K562 (cell line): ENCODE measurements around the gene RNF141. TPM values are rescaled to one million over a fixed set of nuclear protein-coding genes. Genes with fewer than 3 reads are reported as not detected.

ENCODE experiments used
- ATAC-seq: fragments of 200-7000 bp; cut with Tn5 transposase; 3 replicates; pipeline ENCODE4 v1.9.1; 2020; ENCODE audit warnings: moderate library complexity
- BruUV-seq: library from RNA; stranded (reverse); fragments of 400-500 nt; replicated peaks from 2 replicates; lab custom pipeline; 2021; lab: Mats Ljungman, UMichigan
- CTCF ChIA-PET: fragments of 300-600 bp; formaldehyde crosslinking; extraction: SDS; loops from one replicate; lab custom pipeline; 2021; ENCODE audit warnings: low intra/inter-chr PET ratio; lab: Yijun Ruan, JAX
- POLR2A ChIA-PET: fragments of 300-600, 350-650 bp; sonication (Branson Sonifier 250); formaldehyde crosslinking; extraction: SDS; loops from one replicate; lab custom pipeline; 2021; ENCODE audit warnings: antibody characterized with exemption, inconsistent platforms; lab: Yijun Ruan, JAX
- DNase-seq, 4 experiments: peaks; one replicate each; pipeline versions ENCODE4 v3.0.0 to v3.0.0-alpha.2; 2011 to 2018; ENCODE audit warnings: low spot score in 3 of 4, mixed read lengths in 3 of 4; ENCODE audit errors: extremely low read depth in 1 of 4
- FAIRE-seq: peaks from 2 replicates; lab custom pipeline; 2011; peaks lifted over from hg19 to GRCh38; lab: Jason Lieb, UNC
- H2AFZ ChIP-seq: 2 replicates; pipeline ENCODE4 v1.6.0; 2011; ENCODE audit warnings: low read depth, low read length, control low read depth, inconsistent platforms
- H3K27ac ChIP-seq: fragments of 200-600 bp; 3 replicates; pipeline ENCODE4 v1.8.0; 2011; ENCODE audit warnings: low read depth, mild to moderate bottlenecking, control low read depth, inconsistent platforms, low read length, moderate library complexity, mixed read lengths; ENCODE audit errors: extremely low read depth
- H3K27me3 ChIP-seq, 2 experiments: fragments of 300-600 bp in 1 of 2; 2 replicates in 1 of 2; 3 replicates in 1 of 2; pipeline versions ENCODE4 v1.6.0 to v1.8.0; 2011; ENCODE audit warnings: inconsistent platforms in 2 of 2, low read length in 2 of 2, mild to moderate bottlenecking in 1 of 2, mixed read lengths in 1 of 2, moderate library complexity in 1 of 2; ENCODE audit not compliant: control insufficient read depth in 2 of 2, insufficient read depth in 2 of 2
- H3K36me3 ChIP-seq: fragments of 300-600 bp; 3 replicates; pipeline ENCODE4 v1.8.0; 2011; ENCODE audit warnings: mild to moderate bottlenecking, low read length, inconsistent platforms; ENCODE audit not compliant: control insufficient read depth, insufficient read depth
- H3K4me1 ChIP-seq, 2 experiments: fragments of 200-600 bp in 1 of 2; replicated peaks in 1 of 2; 2 replicates in 1 of 2; 3 replicates in 1 of 2; pipeline versions ENCODE4 v1.5.1 to v1.8.0; 2011; ENCODE audit warnings: inconsistent platforms in 2 of 2, low read length in 2 of 2, mild to moderate bottlenecking in 1 of 2, mixed read lengths in 1 of 2, moderate library complexity in 1 of 2; ENCODE audit not compliant: control insufficient read depth in 2 of 2, insufficient read depth in 2 of 2
- H3K4me2 ChIP-seq: 2 replicates; pipeline ENCODE4 v1.6.1; 2011; ENCODE audit warnings: low read length, control low read depth, inconsistent platforms, mixed read lengths; ENCODE audit not compliant: insufficient read depth
- H3K4me3 ChIP-seq: fragments of 200-600 bp; sonication (generic), shearing (Covaris generic); 2 replicates; pipeline ENCODE4 v1.5.1; 2016; ENCODE audit warnings: control low read depth, inconsistent platforms
- H3K79me2 ChIP-seq: fragments of 200-600 bp; 3 replicates; pipeline ENCODE4 v1.8.0; 2011; ENCODE audit warnings: low read length, inconsistent platforms; ENCODE audit not compliant: control insufficient read depth, insufficient read depth
- H3K9ac ChIP-seq, 2 experiments: 2 replicates each; pipeline versions ENCODE4 v1.6.0 to v1.6.1; 2011; ENCODE audit warnings: low read depth in 2 of 2, low read length in 2 of 2, control low read depth in 1 of 2, inconsistent platforms in 1 of 2, mild to moderate bottlenecking in 1 of 2, mixed read lengths in 1 of 2; ENCODE audit not compliant: insufficient read depth in 1 of 2
- H3K9me1 ChIP-seq: one replicate; pipeline ENCODE4 v1.6.0; 2011; ENCODE audit warnings: inconsistent platforms, mild to moderate bottlenecking, low read length, moderate library complexity; ENCODE audit not compliant: control insufficient read depth, insufficient read depth
- H3K9me3 ChIP-seq: replicated peaks from 2 replicates; pipeline ENCODE4 v1.5.1; 2011; ENCODE audit warnings: low read depth, low read length, inconsistent platforms; ENCODE audit not compliant: control insufficient read depth, insufficient read depth
- H4K20me1 ChIP-seq: replicated peaks from 2 replicates; pipeline ENCODE4 v1.6.1; 2011; ENCODE audit warnings: low read length, inconsistent platforms, mixed read lengths; ENCODE audit not compliant: control insufficient read depth, insufficient read depth
- ADNP ChIP-seq: fragments of 200-800 bp; sonication (Bioruptor generic); IDR thresholded peaks from 2 replicates; pipeline ENCODE4 v1.6.1; 2016; ENCODE audit warnings: missing genetic modification characterization, missing compliant biosample characterization
- CBFA2T3 ChIP-seq: fragments of 450-650 bp; IDR thresholded peaks from 2 replicates; pipeline ENCODE4 v1.6.1; 2017
- DPF2 ChIP-seq: fragments of 450-650 bp; IDR thresholded peaks from 2 replicates; pipeline ENCODE4 v1.6.1; 2016
- MTF1 ChIP-seq: fragments of 250-450 bp; sonication (Bioruptor Pico); IDR thresholded peaks from 2 replicates; pipeline ENCODE4 v1.9.0; 2021; ENCODE audit warnings: moderate library complexity, mild to moderate bottlenecking, inconsistent platforms, borderline replicate concordance
- PHF21A ChIP-seq: fragments of 450-650 bp; IDR thresholded peaks from 2 replicates; pipeline ENCODE4 v1.6.1; 2017; ENCODE audit warnings: low read depth, borderline replicate concordance
- RFX1 ChIP-seq: fragments of 450-650 bp; IDR thresholded peaks from 2 replicates; pipeline ENCODE4 v1.6.1; 2016; ENCODE audit warnings: mild to moderate bottlenecking, moderate library complexity
- TCF3 ChIP-seq: sonication (generic); formaldehyde crosslinking; IDR thresholded peaks from 2 replicates; pipeline ENCODE4 v1.4.0; 2020; ENCODE audit warnings: mild to moderate bottlenecking, missing genetic modification reagents
- U2AF2 ChIP-seq: fragments of 200-400 bp; formaldehyde crosslinking; optimal IDR thresholded peaks from 2 replicates; pipeline ENCODE3; 2017; ENCODE audit warnings: low read depth, mild to moderate bottlenecking, low read length
- XRCC3 ChIP-seq: fragments of 450-650 bp; IDR thresholded peaks from 2 replicates; pipeline ENCODE4 v1.6.1; 2017; ENCODE audit warnings: mild to moderate bottlenecking, moderate library complexity
- ZNF347 ChIP-seq: fragments of 450-650 bp; formaldehyde crosslinking; IDR thresholded peaks from 2 replicates; pipeline ENCODE4 v1.4.0; 2020; ENCODE audit warnings: low read depth, mild to moderate bottlenecking, moderate library complexity
- WGBS: fragments of 100-300 bp; shearing (Covaris generic); methylation state at CpG from one replicate; pipeline ENCODE4 v1.1.6; 2016; ENCODE audit warnings: low coverage, mixed read lengths; ENCODE audit not compliant: insufficient coverage; ENCODE audit errors: missing lambda C conversion rate; 5-methylcytosine and 5-hydroxymethylcytosine counted together
- in situ Hi-C: fragments of 300-500 bp; cut with MboI; formaldehyde crosslinking; loops from 4 replicates; pipeline ENCODE4 v1.15.0; 2018; ENCODE audit warnings: inconsistent platforms, mixed read lengths
- intact Hi-C: fragments of 100-400 bp; cut with micrococcal nuclease; formaldehyde crosslinking; loops from 2 replicates; pipeline ENCODE4 v1.14.2; 2022
- polyA plus RNA-seq, 8 experiments: library from polyadenylated mRNA; depleted of rRNA in 4 of 8; stranded (reverse) in 5 of 8; unstranded in 3 of 8; fragments of >200 nt; fragmentation: Nextera tagmentation in 2 of 8; fragmentation: Illumina TruSeq in 1 of 8; extraction: Ambion mirVana in 2 of 8; extraction: Trizol in 1 of 8; gene quantifications; 2 replicates each; pipeline versions ENCODE4 v1.2.1 to v1.2.3, GENCODE V29; 2011 to 2014; ENCODE audit warnings: inconsistent platforms in 1 of 8, missing spikeins in 1 of 8
- total RNA-seq, 7 experiments: library from RNA; depleted of rRNA in 6 of 7; stranded (reverse); fragments of >200 nt in 6 of 7; fragmentation: Illumina TruSeq in 2 of 7; extraction: Trizol in 2 of 7; gene quantifications; 2 replicates each; pipeline versions ENCODE4 v1.2.1 to v1.2.3, GENCODE V29; 2011 to 2021; ENCODE audit warnings: low replicate concordance in 1 of 7

RNF141 gene
- total and polyA plus RNA-seq, 9 of the 15 experiments (the other 6 are each of a cell fraction or from before 2014, with no cell fraction given) = 9.7 to 51.9 (median 18.9) TPM

DNA sequence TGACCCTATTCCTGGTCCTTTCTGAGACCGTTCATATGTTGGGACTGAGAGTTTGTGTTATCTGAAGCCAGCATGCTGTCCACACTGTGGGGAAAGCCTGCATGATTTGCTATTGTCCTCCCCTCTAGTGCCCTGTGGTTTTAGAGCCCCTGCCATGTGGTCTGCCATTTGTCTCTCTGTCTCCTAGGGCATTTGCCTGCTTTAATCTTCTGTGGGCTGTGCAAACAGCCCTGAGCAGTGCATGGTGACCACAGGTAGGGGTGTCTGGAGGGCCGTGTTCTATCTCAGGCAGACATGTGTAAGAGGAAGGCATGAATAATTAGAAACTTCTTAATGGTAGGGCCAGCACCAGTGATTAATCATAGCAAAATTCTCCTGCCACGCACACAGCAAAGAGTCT lies 62.9 kb downstream of the RNF141 start:
- no peak overlapping the region for H2AFZ ChIP-seq
- ChIA-PET POLR2A (no interaction called here), CTCF (no interaction called here)
- H3K27me3 ChIP-seq = no peaks in the 10 kb centered on the region
- peaks cover 7% of the 10 kb centered on the region; the same call in 1 of the 2 replicates for H4K20me1 ChIP-seq
- H3K9me3 ChIP-seq = no peaks in the 10 kb centered on the region
- no peak overlapping the region for H3K27ac ChIP-seq
- intact Hi-C loops (no loop called here), in situ Hi-C loops (no loop called here)
- FAIRE-seq = no peak
- DNase-seq = peak in 1 of 4 experiments; percentile 10
- H3K36me3 ChIP-seq = peaks cover 85% of the 10 kb centered on the region; the same call in 2 of the 3 replicates
- H3K9ac ChIP-seq = 0 out of 4 replicates have a peak overlapping the region, but pooled peaks of 1 of the 2 experiments have one; percentile 7
- no peak overlapping the region for H3K4me3 ChIP-seq
- peaks cover 0 to 5% of the 10 kb centered on the region in 2 experiments; a peak in 2 of 5 replicates for H3K4me1 ChIP-seq
- no peak; the same call in 2 of the 3 replicates for ATAC-seq
- no TSS peak for BruUV-seq
- H3K79me2 ChIP-seq = peaks cover 4% of the 10 kb centered on the region; the same call in 2 of the 3 replicates
- peaks cover 8% of the 10 kb centered on the region for H3K9me1 ChIP-seq
- TF ChIP-seq XRCC3 (no peak), ZNF347 (CRISPR knock-in tag) (no peak), ADNP (tag) (no peak), MTF1 (CRISPR knock-in tag) (no peak), RFX1 (no peak), DPF2 (no peak), TCF3 (CRISPR knock-in tag) (peak; percentile 26; the same call in 1 of the 2 replicates), CBFA2T3 (peak; percentile 19), U2AF2 (no peak), PHF21A (no peak)
- 58% methylated on average over 3 of the region's 3 CpGs for WGBS
- H3K4me2 ChIP-seq = no peak overlapping the region
